HCEC 1CT (cell line): ENCODE data around the gene EPB41L3.
"Not testable (repeated sequence)": the region's sequence is repeated elsewhere in the genome, so short reads cannot be mapped to it uniquely, and the experiment has no call there.

Source experiments
- DNase-seq: peaks from one replicate; pipeline ENCODE4 v3.0.0-alpha.2; 2017

The EPB41L3 gene

DNA sequence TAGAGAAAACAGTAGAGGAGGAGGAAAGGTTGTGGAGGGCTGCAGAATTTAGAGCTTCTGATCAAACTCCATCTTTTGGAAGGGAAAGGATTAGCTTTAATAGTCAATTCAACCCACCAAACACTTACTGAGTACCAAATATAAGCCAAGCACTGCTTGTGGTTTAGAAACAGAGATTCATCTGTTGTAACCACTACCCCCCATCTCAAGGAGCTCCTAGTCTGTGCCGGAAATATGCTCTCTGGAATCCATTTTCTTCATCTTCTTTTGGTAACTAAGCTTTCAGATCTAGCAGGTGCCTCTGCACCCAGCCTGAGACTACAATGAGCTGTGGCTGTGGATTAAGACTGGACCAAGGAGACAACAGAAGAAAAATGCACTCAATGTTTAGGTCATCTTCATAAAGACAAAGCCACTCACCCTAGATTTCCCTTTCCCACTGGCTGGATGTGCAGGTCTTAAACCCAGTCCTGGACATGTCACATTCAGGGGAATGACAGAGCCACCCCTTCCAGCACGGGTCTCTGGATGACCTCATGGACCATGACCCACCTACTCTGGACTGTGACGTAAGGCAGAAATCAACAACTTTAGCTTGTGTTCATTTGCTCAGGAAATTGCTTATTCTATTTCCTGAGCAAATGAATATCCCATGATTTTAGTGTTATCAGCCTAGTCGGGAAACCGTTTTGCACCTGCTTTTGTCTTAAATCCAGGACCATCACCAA, 52.9 kb downstream of the EPB41L3 start:
- no peak for DNase-seq

DNA sequence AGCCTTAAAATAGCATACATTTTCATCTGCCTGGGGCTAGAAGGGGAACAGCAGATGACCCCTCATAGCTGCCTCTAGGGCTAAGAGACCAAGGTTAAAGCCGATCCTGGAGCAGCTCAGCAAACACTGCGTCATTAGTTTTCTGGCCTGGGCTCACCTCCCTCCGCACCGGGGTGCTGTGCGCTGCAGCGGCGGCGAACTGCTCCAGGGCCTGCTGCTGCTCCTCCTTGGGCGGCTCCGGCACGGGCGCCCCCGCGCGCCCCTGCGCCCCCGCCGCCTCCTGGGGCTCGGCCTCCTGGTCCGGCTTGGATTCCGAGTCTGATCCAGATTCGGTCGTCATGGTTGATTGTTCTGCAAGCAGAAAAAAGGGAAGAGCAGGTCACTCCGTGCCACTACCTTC, 55.0 kb downstream of the EPB41L3 start:
- no peak for DNase-seq

DNA sequence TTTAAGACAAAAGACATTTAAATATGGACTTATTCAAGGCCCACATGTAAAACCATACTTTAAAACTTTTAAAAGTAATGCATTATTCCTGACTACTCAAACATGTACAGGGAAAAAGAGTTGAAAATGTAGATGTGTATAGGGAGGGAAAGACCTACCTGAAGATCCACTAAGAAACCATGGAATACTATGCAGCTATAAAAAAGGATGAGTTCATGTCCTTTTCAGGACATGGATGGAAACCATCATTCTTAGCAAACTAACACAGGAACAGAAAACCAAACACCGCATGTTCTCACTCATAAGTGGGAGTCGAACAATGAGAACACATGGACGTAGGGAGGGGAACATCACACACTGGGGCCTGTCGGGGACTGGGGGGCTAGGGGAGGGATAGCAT, 55.8 kb downstream of the EPB41L3 start:
- not testable (repeated sequence) for DNase-seq

DNA sequence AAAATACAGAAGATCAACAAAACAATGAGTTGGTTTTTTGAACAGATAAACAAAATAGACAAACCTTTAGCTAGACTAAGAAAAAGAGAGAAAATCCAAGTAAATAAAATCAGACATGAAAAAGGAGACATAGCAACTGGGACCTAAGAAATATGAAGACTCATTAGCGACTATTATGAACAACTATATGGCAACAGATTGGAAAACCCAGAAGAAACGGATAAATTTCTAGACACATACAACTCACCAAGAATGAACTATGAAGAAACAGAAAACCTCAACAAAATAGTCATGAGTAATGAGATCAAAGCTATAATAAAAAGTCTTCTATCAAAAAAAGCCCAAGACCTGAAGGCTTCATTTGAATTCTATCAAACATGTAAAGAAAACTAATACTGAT, 59.3 kb downstream of the EPB41L3 start:
- no peak for DNase-seq

DNA sequence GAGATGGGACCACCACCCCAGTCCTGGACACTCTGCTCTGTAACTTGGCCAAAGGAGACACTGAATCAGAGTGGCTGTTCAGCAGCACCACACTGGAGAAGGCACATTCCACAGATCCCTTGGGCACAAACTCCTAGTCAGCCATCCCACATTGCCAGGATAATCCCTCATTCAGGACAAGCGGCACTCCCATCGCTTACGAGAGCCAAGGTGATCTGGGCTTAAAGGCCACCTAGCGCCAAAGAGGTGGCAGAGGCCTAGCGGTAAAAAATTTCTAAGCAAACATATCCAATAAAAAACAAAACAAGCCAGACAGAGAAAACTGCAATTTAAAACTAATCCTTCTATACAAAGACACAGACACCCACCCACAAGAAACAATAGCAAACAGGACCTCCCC, 62.2 kb downstream of the EPB41L3 start:
- DNase-seq: no peak

DNA sequence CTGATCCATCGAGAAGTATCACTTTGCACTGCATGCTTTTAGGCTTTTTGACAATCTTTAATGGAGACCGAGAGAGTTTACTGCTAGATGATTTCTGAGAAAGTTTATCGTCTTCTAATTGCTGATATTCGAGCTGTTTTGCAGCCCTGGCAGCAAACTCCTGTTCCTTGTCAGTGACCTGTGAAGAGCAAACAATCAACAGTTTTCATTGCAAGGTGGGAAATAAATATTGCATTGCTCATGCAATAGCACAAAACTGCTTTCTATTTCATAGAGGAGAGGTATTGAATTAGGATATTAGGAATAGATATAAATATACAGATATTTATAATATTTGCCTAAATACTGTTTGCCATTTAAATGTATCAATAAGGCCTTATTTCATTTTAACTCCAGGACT, 65.5 kb downstream of the EPB41L3 start:
- no peak for DNase-seq

DNA sequence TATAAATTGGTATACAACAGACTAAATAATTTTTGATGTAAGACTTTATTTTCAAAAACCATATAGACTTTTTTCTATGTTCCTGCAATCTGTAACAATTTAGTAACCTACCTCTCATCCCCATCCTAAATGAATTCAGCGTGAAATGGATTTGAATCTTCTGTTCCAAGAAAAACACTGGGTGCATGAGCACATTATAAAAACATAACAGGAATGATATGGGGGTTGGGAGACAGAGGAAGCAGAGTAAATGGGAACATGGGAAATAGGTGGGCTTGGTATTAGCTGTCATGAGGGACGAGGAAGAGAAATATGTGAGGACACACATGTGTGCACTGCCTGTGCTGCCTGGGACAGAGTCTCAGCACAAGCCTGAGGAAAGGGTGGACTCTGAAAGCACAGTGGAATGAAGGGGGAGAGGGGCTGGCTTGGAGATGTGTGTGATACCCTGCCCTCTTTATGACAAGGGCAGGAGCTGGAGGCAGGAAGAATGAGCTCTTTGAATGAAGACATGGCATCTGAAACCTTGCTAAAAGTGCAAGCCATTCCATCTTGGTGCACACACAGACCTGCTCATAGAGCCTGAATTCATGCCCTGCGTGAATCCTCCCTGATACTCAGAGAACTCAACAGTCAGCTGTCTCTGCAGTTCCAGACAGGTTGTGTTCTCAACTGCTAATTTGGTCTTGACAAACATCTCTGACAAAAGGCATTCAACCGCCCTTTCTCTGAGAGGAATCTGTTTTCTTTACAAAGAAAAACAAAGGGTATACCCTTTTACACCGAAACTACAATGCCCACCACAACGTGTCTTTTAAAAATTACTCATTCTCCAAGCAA, 66.6 kb downstream of the EPB41L3 start:
- no peak for DNase-seq

DNA sequence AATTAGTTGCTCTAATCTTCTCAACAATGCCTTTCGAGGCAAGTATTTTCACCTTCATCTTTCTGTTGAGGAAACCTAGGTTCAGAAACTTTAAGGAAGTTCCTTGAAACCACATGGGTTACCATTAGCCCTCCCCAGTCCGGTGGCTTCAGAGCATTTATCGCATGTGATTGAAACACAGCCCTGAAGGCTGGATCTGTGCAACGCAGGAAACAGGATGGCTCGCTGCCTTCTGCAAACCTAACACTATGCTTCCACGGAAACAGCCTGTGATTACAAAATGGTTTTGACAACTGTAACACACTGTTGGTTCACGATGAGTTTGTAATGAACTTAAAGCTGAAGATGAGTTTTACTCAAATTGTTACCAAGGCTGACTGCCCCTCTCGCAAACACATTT, 68.5 kb downstream of the EPB41L3 start:
- DNase-seq: no peak

DNA sequence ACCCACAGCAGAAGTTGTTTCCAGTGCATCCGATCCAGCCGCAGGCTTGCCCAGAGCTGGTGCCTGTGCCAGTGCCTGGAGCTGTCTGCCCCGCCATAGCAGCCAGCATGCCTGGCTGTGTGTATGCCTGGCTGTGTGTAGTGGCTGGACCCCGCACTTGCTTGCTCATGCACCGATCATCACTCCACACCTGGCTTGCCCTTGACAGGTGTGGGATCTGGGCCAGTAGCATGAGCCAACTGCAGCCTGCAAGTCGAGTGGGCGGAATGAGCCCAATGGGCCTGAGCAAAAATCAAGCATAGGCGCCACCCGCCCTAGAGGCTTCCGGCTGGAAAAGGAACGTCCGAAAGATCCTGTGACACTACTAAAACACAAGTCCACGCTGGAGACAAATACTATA, 74.5 kb downstream of the EPB41L3 start:
- DNase-seq: no peak

DNA sequence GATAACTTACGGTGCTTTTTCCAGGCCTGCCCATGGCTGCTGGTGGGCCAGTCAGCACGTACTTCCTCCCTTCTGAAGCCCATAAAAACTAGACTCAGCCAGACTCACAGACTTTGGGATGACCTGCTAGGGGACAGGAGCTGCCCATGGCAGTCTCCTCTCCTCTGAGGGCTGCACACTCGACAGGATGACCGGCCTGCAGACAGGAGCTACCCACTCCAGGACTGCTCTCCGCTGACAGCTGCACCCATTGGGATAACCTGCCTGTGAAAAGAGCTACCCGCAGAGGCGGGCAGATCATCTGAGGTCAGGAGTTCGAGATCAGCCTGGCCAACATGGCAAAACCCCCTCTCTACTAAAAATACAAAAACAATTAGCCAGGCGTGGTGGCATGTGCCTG, 75.4 kb downstream of the EPB41L3 start:
- no peak for DNase-seq

DNA sequence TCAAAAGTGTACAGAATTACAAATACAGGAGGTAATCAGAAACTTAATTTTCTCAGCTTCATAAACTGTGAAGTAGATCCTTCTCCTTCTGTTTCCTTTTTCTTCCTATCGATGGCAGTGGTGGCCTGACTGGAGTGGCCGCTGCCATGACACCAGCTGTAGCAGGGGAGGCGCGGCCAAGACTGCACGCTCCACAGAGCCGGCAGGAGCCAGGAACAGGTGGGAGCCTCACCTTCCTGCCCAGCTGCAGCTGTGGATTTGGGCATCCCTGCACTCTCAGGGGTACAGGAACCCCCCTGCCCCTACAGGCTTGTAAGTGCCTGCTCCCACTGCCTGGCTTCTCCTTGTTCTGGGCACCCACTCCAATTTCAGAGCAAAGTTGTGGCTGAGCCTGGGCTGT, 76.1 kb downstream of the EPB41L3 start:
- no peak for DNase-seq

DNA sequence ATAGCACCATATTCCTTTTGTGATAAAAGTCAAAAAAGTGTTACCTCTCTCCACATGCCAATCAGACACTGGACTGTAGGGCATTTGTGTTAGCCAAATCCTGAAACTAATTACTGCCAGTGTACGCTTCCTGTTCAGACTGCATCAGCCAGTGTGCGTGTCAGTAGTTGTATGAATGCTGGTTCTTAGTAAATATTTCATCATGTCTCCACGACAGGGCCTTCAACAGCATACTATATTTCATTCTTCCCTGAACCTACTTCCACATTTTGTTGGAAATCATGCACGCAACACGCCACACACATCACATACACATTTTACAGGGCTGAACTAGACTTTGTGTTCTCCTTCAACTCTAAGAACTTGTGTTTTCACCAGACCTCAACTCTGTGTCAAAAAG, 77.5 kb downstream of the EPB41L3 start:
- DNase-seq: no peak

DNA sequence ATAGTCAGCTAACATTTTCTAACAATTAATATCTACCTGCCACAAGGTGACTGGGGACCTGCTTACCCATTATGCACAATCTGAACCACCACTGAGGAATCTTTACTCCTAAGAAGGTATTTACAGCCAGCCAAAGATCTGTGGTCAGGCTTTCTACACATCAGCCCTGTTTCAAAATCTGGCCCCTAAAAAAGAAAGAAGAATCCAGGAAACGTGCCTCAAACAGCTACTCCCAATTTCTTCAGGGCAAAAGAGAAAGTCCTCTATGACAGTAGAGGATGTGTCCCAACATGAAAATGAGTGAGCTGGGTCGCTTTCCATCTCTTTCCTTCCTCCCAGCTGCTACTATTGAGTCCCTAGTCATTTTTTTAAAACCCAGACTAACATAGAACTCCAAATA, 79.5 kb downstream of the EPB41L3 start:
- no peak for DNase-seq

DNA sequence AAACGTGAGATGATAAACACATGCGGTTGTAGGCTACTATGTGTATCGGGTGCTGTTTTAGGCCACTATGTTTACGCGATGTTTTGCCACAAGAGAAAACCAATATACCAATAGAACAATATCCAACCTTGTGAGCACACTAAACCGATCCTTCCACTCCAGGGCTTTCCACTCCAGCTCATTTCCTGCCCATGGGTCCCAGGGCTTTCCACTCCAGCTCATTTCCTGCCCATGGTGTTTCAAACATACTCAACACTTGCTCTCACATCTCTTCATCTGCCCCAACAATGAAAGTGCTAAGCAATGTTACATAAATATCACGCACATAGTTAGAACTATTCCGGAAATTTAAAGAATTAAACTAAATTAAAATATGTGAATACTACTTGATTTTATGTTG, 80.0 kb downstream of the EPB41L3 start:
- no peak for DNase-seq

DNA sequence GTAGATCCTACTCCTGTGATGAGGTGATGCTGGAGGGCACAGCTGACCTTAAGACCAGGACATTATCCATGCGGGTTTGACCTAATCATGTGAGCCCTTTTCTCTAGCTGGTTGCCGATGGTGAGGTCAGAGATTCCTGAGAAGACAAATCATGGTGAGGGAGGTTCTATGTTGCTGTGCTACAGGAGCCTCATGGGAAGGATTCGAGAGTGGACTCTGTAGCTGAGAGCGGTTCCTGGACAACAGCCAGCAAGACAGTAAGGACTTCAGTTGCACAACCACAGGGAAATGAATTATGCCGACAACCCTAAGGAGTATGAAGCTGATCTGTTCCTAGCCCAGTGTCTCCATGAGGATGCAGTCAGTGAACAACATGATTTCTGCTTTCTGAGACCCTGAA, 80.4 kb downstream of the EPB41L3 start:
- DNase-seq: no peak

DNA sequence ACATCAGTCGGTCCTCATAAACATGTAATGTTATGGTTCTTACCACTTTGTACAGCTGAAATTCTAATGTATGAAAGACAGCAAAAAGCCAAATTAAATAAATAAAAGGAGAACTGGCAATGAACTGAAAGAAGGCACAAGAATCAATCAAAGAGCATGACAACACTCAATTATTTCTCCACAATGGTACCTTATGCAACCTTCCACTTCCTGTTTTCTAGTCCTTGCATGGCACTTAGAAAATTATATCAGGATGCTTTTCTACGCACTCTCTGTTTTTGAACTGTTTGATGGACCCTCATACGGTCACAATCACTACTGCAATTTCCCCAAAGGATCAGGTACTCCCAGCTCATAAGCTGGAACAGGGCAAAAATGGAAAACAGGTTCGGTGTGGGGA, 81.6 kb downstream of the EPB41L3 start:
- DNase-seq: no peak

DNA sequence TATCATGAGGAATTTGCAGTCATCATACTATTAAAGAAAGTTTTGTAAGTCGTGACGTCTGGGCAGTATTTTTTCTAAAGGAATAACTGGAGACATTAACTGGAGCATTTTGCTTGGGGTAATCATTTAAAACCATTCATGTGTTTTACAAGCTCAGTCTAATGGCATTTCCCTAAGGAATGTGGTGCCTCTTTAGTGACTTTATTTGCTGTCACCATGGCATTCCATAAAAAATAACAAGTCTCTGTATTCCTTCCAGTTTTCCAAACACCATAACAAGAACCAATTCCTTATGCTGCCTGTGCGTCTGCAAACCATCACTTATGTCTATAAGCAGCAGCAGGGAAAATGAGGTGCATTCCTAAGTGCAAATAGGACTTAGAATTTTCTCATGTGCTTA, 82.8 kb downstream of the EPB41L3 start:
- DNase-seq: no peak

DNA sequence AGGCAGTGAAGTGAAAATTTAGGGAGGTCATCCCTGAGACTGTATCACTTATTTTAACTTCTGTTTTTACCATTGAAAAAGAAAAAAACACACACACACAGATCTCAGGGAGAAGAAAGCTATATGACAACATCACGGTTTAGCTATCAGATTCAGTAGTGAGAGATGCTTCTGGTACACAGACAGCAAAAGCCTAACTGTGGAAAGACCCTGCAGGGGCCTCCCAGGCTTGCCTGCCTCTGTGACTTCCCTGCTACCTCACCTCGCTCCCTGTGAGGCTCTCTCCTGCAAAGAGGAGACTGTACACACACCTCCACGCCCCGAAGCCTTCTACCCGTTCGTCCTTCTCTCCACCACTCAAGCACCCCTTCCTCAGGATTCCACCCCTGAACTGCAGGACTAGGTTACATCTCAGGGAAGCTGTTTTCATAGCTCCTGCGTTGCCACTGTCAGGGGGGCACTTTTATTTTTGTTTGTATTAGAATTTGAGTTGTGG, 86.3 kb downstream of the EPB41L3 start:
- no peak for DNase-seq

DNA sequence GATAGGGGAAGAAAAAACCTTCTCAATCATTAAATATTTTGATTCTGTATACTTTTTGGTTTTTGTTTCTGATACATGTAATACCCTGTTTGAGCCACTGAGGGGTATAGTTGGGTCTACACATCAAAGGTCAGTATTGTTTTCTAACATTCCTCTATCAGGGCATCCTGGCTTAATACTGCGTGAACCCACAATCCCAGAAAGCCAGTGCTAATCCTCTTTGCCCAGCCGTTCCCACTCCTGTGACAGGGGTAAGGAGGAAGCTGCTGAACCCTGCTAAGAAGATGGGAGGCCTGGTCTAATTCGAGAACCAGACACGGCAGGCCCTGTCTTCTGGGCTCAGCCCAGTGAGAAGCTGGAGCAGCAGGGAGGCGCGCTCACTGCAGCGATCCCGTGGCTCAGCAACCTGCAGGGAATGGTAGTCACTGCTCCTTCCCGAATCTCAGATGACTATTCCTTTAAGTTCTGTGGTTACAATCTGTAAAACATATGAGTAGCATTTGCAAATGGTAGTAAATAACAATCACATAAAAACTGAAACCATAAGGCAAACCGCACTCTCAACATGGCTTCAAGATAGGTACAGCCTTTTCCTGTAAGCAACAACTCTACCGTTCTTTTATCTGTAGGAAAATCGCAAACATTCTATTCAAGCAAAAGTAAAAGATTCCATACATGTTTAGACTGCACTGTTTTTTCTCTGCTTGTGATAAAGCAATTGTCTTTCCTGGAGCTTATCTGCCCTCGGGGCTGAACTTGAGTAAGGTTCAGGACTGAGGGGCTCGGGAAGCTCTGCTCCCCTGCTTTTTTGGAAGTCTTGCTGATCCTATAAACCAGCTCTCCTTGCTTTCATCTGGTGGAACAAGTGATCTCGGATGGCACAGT, 87.0 kb downstream of the EPB41L3 start:
- no peak for DNase-seq

DNA sequence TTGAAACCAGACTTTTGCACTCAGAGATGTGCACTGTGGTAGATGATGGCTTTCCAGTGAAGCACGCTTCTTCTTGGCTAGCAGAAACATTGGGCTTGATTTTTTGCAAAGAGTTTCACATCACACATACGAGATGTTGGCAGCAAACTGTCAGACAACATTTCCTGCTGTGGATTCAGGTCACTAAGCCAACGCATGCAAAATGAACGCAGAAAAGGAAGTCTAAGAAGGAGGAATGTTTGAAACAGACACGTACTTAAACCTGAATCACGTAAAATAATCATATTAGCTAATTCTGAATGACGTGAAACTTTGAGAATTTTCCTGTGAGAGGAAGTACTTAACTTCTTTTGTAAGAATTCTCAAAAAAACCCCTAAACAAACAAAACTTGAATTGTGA, 88.1 kb downstream of the EPB41L3 start:
- DNase-seq: no peak

DNA sequence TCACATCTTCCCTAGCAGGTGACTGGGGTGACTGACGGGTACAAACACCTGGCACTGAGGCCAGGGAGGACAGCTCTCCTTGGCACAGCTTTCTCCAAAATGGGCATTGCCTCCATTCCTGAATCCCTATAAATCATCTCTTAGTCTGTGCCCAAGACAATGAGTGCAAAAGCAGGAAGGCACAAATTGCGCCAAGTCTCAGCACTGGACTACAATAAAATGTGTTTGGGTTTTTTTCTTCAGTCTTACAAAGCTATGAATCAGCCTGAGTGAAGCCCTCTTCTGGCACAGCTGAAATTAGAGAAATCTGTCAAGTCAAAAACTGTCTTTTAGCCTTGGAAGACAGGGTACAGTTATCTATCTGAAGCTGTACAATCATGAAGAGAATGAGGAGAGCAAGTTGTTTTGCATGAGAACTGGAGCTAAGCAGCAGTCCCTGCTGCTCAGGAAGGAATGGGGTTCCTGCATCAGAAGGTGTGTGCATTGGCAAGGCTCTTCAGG, 90.8 kb downstream of the EPB41L3 start:
- DNase-seq: no peak

DNA sequence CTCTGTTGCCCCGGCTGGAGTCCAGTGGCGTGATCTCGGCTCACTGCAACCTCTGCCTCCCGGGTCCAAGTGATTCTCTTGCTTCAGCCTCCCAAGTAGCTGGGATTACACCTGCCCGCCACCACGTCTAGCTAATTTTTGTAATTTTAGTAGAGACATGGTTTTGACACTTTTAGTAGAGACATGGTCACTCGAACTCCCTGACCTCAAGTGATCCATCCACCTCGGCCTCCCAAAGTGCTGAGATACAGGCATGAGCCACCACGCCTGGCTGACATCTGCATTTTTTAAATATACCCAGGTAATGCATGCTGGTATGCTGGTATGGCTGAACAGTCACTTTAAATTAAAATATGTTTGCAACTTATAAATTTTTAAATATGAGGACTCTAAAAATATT, 91.9 kb downstream of the EPB41L3 start:
- no peak for DNase-seq

DNA sequence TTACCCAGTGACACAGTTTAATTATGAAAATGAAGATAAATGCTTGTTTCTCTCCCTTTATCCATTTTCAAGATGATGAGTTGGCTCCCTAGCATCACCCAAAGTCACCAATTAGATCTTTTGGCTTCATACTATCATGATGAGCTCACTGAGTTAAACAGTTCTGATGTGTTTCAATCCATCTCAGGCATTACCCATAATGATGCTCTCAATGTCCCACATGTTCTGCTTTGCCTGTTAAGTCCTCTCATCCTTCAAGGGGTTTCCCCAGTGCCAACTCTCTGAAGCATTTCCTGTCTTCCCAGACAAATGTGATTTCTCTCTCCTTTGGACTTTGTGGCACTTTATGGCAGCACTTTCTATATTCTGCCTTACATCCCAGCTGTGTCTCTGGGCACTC, 92.6 kb downstream of the EPB41L3 start:
- DNase-seq: no peak
